HCT116 (cell line): ENCODE results near the gene SGK1.

ENCODE experiments used
- POLR2A ChIP-seq: IDR thresholded peaks from 2 replicates; pipeline ENCODE4 v1.7.0; 2011; ENCODE audit warnings: borderline replicate concordance; ENCODE audit not compliant: insufficient read depth, insufficient read length; ENCODE audit errors: extremely low read depth
- POLR2AphosphoS5 ChIP-seq: IDR thresholded peaks from 2 replicates; pipeline ENCODE4 v1.6.1; 2011; ENCODE audit warnings: mild to moderate bottlenecking, low read depth, low read length, moderate library complexity
- SIN3A ChIP-seq: IDR thresholded peaks from 2 replicates; pipeline ENCODE4 v1.6.1; 2012; ENCODE audit warnings: low read depth
- YY1 ChIP-seq: IDR thresholded peaks from 2 replicates; pipeline ENCODE4 v1.6.1; 2011; ENCODE audit warnings: low read length, low read depth, moderate library complexity, mild to moderate bottlenecking; ENCODE audit not compliant: insufficient replicate concordance; ENCODE audit errors: extremely low read depth
- ZFX ChIP-seq: fragments of 450-650 bp; IDR thresholded peaks from 2 replicates; pipeline ENCODE4 v1.6.1; 2017
- TF ChIP-seq, protein P1 (sequence below), 3 experiments: fragments of 200-600 bp in 1 of 3; sonication (generic) in 1 of 3; IDR thresholded peaks in 2 of 3; conservative IDR thresholded peaks in 1 of 3; 2 replicates each; pipeline ENCODE4 v1.5.1; 2012 to 2017; ENCODE audit warnings: low read depth in 2 of 3, low read length in 2 of 3, antibody characterized with exemption in 1 of 3, borderline replicate concordance in 1 of 3, control low read depth in 1 of 3, mild to moderate bottlenecking in 1 of 3, mixed read lengths in 1 of 3, mixed run types in 1 of 3, moderate library complexity in 1 of 3; ENCODE audit not compliant: insufficient read depth in 1 of 3

DNA sequence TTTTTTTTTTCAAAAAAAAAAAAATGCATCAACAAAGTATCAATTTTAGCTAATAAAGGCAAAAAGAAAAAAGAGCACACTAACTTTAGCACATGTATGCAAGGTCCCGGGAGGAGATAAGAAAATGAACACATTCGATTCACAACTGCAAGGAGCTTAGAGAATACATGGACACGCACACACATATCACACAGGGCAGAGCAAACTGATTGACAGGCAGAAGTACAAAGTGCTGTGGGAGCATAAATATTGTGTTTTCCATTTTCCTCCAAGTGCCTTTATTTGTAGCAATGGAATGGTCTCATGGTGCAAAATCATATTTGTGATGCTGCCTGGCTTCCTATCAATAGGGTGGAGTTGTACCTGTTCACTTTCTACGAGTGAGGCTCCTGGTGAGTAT lies 63.8 kb downstream of the SGK1 start:
- TF ChIP-seq, protein P1, sequence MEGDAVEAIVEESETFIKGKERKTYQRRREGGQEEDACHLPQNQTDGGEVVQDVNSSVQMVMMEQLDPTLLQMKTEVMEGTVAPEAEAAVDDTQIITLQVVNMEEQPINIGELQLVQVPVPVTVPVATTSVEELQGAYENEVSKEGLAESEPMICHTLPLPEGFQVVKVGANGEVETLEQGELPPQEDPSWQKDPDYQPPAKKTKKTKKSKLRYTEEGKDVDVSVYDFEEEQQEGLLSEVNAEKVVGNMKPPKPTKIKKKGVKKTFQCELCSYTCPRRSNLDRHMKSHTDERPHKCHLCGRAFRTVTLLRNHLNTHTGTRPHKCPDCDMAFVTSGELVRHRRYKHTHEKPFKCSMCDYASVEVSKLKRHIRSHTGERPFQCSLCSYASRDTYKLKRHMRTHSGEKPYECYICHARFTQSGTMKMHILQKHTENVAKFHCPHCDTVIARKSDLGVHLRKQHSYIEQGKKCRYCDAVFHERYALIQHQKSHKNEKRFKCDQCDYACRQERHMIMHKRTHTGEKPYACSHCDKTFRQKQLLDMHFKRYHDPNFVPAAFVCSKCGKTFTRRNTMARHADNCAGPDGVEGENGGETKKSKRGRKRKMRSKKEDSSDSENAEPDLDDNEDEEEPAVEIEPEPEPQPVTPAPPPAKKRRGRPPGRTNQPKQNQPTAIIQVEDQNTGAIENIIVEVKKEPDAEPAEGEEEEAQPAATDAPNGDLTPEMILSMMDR (IDR thresholded peaks at IDR 0.05 in 2 of 3, conservative IDR thresholded peaks at IDR 0.05 in 1 of 3; ENCODE audit: borderline replicate concordance in 1 of 3, insufficient read depth in 1 of 3, low read depth in 2 of 3, low read length in 2 of 3), result no peak
- TF ChIP-seq ZFX (no peak), YY1 (no peak), POLR2A (no peak), POLR2AphosphoS5 (no peak), SIN3A (no peak)
